Activated CD4-positive, alpha-beta T cell treated with anti-CD3 and anti-CD28 coated beads, Interleukin-2, Interleukin-4, amounts not matched to agents 100 ng/mL and 50 ng/mL, durations not matched to agents 16 hours and 8 hours (primary cell): ENCODE data around the gene NOTCH1.

Experiments
- DNase-seq: peaks from one replicate; pipeline ENCODE4 v3.0.0-alpha.2; 2020; ENCODE audit warnings: low spot score

Gene NOTCH1

DNA sequence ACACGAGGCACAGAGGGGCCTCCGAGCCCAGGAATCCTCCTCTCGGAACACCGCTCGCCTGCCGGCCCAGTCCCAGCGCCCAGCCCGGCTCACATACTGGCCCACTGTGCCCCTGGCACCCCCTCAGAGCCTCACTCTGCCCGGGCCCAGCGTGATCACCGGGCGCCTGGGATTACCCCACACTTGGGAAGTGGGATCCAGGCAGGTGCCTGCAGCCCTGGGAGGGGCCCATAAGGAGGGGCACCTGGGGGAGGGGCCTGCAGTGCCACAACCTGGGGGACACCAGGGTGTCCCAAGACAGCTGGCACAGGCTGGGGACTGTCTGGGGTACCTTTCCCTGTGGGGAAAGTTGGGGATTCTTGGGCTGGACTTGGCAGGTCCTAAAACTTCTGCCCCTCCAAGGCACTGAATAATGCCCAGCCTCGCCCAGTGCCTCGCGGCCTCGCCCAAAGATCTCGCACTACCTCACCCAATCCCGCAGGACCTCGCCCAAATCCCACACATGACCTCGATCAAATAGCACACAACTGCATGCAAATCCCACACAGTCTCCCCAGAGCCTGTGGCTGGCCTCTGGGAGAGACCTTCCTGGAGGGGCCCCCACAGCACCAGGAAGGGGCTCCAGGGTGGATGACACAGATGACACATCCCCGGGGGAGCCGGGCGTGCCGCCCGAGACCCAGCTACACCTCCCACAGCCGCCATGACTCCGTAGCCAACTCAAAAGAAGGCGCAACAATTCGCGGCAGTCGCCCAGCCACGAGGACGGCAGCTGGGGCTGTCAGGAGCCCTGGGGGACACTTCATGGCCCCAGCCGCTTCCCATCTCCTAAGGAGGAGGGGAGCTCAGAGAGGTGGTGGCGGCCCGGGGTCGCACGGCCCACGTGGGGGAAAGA lies 13.7 kb downstream of the NOTCH1 start:
- no peak for DNase-seq

DNA sequence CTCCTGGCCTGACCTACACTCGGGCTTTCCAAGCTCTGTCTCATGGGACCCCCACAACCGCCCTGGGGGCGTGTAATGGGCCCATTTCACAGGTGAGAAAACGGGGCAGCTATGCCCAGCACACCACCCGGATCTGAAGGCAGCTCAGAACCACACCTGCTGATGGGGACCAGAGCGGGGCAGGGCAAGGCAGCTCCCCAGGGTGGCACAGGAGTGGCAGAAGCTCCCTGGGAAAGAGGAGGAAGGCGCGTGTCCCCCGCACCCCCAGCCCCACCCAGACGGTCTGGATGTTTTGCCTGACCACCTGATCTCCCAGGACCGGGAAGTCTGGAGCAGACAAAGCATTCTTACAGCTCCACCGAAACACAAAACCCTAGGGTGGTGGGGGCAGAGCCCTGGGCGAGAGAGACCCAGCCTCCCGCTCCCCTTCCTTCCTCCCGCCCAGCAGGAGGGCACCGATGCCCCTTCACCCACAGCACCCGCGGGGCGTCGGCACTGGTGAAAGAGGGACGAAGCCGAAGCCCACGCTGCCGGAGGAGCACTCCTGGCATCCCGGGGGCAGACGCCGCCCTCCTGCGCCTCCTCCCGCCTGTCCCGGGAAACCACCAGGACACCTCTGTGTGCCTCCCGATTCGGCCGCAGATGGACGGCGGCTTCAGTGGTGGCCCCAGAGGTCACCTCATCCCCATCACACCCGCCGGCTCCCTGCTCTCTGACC lies 14.5 kb downstream of the NOTCH1 start:
- DNase-seq = no peak

DNA sequence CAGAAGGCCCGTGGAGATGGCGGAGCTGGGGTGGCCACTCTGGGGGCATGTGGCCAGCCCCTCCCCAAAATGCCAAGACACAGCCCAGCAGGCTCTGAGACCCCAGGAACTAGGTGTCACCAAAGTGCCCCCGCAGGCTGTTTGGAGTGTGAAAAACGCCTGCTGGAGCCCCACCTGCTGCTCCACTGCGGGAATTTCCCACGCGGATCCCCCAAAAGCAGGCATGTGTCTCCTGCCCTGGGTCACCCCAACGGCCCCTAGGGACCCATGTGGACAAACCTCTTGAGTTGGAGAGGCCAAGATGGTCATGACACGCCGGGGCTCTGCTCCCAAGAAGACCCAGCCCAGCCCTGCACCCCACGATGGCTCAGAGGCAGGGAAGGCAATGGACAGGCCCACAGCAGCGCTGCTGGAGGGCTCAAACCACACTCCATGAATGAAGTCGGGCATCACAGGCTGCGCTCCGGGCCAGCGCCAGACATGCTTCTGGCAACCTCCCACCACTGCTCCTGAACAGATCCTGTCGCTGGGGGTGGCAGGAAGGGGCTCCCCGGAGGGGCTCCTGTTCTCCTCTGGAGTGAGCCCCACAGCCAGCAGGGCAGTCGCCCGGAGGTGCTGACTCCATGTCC lies 15.3 kb downstream of the NOTCH1 start:
- no peak for DNase-seq

DNA sequence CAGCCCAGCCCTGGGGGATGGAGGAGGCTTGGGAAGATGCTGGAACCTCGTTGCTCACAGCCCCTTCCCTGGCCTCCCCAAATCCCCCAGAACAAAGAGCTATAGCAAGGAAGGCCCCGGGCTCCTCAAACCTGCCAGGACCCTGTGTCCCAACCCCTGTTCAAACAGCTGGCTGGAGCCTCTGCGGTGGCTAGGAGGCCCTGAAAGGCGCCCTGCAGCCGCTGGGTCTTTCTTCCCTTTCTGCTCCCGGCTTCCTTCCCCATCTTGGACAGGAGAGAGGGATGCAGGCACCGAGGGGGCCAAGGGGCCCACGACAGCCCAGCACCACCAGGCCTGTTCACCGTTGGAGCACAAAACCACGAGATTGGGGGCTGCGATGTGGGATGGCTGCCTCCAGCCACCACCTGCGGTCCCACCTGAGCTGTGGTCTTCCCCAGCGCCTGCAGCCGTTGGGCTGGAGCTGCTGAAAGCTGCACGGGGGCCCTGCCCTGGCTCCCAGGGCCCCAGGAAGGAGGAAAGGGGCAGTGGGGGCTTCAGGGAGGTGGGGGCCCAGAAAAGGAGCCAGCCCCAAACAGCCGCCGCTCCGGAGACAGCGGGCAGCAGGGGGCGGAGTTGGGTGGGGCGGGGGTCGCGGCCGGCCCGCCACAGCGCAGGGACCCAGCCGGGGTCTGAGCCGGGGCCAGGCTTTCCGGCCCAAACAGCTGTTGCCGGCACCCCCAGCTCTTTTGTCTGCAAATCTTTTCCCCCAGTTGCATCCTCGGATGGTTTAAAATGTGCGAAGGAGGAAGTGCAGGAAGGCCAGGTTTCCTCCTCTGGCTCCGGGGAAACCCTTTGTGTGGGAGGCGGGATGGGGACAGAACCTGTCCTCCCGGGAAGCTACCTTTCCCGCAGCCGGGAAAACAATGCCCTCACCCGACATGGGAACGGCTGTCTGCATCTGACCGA lies 16.1 kb downstream of the NOTCH1 start:
- no peak for DNase-seq

DNA sequence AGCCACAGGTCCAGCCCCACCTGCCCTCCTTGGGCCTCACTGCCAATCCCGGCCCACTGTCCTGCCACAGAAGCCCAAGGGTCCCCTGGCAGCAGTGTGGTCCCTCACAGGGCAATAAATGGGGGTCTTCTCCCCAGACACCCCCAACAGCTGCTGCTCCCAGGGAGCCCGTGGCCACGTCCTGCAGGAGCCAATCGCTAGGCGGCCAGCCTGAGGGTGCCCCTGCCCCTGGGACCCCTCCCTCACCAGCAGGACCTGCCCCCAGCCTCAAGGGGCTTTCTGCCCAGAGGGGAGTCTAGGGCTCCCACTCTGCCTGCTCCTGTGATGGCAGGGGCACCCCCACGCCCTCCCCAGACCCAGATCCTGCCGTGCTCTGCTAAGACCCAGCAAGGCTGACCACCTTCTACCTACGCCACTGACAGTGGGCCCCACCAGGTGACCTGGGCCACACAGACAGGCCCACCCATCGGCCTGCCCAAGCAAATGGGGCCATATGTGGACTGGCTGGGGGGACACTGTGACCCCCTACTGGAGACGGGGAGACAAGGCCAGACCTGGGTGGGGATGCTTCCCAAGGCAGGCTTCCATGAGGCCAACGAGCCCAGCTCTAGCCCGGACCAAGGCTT lies 17.0 kb downstream of the NOTCH1 start:
- DNase-seq = no peak

DNA sequence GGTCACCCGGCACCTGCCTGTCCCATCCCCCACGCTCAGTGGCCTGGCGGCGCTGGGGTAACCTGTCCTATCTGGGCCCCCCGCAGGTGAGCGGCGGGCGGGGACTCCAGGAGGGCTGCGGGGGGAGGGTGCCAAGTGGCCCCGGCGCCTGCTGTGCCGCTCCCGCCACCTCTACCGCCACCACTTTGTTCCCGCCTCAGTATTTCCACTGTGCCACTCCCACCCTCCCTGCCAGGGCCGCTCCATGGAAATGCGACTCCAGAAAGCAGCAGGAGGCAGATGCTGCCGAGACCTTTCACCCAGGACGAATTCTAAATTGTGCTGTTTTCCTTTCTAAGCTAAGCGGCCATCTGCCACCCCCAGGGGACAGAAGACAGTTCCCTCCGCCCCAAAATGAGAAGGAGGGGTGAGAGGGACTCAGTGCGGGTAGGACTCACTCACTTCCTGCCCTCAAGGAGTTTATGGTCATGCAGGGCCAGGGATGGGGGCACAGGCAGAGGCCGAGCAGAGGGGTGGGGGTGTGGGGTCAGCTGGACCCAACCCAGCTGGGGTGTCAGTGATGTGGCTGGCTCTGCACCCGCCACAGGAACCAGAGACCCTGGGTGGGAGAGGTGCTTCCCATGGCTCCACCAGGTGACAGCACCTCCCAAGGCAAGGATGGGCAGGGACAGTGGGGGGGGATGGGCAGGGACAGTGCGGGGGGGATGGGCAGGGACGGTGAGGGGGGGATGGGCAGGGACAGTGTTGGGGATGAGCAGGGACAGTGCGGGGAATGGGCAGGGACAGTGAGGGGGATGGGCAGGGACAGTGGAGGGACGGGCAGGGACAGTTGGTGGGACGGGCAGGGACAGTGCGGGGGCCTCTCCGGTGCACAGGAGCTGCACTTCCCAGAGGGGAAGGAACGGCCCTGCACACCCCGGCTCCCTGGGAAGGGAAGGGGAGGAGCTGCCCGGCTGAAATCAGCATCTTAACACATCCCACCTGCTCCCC lies 17.8 kb downstream of the NOTCH1 start:
- DNase-seq = no peak

DNA sequence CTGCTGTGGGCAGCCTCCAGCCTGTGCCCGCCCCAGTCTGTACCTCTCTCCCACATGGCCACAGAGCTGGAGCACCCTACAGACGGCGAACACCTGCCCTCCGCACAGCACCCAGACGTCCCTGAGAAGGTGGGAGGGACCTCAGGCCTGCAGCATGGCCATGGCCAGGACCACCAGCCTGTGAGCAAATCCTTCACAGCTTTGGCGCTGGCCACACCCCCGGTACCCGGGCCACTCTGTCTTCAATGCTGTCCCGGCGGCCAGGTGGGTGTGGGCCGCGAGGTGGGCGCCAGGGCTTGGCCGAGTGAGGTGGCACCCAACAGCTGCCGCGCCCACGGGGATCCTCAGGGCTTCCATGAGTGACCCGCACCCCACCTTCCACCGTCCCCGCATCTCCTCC lies 18.7 kb downstream of the NOTCH1 start:
- no peak for DNase-seq

DNA sequence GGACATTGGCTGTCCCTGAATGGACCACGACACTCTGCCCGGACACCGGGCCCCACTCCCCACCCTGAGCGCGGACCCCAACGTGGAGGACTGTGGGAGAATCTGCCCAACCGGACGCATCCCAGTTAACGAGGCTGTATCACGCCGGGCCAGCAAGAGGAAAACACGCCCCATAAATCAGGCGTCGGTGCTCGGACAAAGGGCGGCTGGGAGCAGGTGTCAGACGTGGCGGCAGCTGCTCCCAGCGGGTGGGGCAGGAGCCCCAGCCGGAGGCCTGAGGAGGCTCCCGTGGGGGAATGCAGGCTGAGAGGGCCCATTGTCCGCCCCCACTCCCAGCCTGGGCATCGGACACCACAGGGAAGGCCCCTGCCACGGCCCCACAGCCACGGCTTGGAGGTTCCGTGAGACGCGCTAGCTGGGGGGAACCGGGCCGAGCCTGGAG lies 19.2 kb downstream of the NOTCH1 start:
- DNase-seq = no peak

DNA sequence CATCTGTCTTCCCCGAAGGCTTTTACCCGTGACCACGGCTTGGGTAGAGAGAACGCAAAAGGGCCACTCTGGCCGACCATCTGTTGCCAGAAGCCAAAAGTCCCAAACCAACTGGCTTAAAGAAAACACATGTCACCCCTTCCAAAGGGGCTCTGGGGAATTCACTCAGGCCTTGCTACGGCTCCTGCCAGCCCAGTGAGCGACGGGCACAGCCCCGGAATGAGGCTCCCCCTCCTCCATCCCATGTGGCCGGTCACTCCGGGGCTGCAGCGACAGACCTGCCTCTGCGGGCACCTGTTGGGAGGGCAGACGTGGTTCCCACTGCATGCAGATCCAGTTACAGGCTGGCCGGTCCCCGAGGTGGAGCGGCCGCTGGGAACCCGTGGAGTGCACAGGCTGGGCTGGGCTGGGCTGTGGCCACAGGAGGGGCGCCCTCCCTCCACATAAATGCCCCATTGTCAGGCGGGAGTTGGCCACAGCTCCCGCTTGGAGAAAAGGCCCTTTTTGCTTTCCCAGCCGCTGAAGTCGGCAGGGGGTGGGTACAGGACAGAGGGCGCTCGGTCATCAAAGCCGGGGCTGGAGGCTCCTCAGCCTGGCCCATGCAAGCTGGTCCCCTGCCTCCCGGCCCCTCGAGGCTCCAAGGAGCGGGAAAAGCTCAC lies 19.9 kb downstream of the NOTCH1 start:
- DNase-seq = no peak

DNA sequence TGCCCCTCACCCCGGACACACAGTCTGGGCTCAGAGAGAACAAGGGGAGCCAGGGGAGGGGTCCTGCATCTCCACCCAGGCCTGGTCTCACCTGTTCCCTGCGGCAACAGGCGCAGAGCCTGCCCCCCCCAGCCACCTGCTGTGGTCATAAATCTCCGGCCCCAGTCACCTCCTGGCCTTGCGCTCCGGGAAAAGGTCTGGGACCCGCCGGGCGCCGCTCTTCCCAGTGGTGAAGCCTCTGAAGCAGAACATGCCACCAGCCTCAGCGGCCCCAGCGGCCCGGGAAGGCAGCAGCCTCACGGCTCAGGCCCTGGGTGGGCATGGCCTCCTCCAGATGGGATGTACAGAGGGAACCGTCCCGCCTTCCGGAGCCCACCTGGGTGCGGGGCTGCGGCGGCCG lies 20.6 kb downstream of the NOTCH1 start:
- DNase-seq = no peak

DNA sequence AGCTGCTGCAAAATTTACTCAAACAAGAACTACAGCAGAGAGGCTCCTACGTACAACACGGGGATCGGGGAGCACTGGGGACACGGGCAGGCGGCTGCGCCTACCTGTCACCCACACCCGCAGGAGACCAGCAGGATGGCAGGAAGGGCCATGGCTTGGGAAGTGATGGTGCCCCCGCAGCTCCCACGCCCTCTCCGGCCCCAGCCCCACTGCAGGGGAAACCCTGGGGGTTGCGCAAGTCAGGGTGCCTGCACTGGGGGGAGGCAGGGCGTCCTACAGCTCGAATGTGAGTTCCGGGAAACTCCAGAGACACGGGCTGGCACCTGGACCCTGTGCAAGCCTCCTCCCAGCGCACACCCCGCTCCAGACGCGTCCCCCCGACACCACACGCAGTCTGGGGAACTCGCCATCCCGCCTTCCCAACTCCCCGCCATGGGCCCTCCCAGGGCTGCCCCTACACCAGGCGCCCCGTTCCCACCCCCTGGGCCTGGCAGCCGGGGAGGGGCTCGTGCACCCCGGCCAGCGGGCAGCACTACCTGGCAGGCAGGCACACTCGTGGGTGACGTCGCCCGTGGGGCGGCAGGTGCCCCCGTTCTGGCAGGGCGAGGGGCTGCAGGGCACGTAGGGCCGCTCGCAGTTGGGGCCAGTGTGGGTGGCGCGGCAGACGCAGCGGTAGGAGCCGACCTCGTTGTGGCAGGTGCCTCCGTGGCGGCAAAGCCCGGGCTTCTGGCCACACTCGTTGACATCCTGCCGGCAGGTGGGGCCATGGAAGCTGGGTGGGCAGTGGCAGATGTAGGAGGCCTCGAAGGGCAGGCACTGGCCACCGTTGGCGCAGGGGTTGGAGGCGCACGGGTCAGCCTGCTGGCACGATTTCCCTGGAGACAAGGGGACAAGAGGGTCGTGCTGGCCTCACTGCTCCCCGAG lies 23.3 kb downstream of the NOTCH1 start:
- no peak for DNase-seq

DNA sequence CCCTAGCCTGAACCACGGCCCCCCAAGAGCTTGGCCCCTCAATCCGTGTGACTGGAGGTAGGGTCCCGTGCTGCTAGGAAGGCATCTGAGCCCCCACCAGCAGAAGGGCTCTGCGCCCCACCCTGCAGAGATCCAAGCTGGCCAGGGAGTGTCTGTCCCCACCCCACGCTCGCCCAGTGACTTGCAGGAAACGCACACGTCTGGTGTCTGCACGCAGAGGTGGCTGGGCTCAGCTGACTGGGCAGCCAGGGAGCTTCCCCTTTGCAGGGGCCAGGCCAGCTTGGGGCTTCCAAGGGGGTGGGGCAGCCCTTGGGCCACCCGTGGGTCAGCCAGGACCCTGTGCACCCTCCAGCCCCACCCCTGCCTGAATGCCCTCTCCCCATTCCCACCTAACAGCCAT lies 24.3 kb downstream of the NOTCH1 start:
- no peak for DNase-seq

DNA sequence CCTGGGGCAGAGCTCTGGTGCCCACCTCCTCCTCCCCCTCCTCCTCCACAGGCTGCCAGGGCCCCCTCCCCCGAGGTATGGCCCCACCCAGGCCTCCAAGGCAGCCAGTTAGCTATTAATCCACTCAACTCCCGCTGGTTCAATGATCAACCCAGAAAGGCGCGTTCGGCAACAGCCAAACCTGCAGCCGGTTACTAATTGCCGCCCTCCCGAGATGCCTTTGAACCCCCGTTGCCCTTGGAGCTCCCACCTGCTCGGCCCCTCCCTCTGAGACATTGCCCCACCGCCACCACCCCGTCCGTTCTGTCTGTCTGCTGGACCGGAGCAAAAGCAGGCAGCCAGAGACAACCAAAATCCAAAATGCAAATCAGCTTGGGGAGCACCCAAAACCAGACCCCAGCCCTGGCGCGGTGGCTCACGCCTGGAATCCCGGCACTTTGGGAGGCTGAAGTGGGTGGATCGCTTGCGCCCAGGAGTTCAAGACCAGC lies 25.8 kb downstream of the NOTCH1 start:
- DNase-seq = no peak

DNA sequence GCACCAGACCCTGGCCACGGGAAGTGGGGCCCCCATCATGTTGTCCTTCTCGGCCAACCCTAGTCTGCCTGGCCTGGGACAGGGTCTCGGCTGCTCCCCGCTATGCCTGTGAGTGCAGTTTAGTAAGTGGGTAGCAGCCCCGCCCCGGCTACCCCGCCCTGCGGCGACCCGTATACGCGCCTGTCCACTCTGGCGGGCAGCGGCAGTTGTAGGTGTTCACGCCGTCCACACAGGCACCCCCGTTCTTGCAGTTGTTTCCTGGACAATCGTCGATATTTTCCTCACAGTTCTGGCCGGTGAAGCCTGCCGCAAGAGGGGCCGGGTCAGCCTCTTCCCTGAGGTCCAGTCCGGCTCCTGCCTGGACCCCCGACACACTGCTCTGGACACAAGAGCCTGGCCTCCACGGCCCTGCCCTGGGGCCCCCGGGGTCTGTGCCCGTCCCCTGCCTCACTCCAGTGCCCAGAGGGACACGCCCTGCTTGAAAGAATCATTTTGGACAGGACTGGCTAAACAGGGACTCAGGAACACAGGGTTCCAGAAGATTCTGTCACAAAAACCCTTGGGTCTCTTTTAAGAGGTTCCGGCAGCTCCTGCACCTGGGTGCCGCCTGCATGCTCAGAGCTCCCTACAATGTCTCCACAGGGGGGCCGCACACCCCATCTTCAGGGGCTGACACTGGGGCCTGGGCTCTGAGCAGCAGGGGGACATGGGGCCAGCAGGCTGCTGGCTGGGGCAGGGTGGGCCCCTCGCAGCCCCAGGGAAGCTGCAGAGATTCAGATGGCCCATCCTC lies 26.4 kb downstream of the NOTCH1 start:
- DNase-seq = no peak

DNA sequence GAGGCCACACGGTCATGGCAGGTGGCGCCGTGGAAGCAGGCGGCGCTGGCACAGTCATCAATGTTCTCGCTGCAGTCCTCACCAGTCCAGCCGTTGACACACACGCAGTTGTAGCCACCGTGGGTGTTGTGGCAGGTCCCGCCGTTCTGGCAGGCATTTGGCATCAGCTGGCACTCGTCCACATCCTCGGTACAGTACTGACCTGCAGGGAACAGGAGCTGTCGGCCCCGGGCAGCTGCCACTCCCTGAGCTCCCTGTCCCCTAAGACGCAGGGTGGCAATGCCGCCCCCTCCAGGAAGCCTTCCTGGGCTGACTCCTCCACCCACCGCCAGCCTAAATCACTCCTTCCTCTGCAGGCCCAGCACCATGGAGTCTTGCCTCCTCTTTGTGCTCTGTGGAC lies 27.2 kb downstream of the NOTCH1 start:
- no peak for DNase-seq

DNA sequence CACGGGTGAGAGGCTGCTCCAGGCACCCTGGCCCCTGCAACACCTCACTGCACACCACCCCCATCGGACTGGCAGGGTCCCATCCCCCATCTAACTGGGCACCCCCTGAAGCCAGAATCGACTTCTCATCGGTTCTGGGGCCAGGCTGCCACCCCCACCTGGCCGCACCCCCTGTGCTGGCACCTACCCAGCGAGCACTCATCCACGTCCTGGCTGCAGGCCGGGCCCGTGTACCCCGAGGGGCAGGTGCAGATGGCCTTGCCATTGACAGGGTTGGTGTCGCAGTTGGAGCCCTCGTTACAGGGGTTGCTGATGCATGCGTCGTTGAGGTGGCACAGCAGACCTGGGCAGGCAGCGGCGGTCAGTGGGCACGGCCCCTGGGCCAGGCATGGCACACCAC lies 27.9 kb downstream of the NOTCH1 start:
- DNase-seq = no peak

DNA sequence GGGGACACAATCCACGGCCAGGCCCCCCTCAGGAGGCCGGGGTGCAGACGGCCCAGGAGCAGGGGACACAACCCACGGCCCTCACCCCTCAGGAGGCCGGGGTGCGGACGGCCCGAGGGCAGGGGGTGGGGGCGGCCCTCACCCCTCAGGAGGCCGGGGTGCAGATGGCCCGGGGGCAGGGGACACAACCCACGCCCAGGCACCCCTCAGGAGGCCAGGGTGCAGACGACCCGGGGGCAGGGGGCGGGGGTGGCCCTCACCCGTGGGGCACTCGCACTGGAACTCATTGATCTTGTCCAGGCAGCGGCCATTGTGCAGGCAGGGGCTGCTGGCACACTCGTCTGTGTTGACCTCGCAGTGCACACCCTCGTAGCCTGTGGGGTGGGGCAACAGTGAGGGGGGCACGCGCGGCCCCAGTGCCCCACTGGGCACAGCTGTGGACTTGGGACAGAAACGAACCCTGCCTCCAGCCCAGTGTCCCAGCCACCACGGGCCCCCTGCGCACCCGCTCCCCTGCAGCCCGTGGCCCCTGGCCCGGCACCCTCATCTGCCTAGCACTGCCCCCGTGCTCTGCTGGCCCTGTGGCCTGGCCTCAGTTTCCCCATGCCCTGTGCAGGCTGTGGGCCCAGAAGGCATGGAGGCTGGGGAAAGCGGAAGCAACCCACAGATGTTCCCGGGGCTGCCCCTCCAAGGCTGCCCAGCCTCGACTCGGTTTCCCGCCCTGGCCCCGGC lies 28.7 kb downstream of the NOTCH1 start:
- no peak for DNase-seq
